Loucy (cell line): ENCODE results near the gene GALNT10.

ENCODE experiments used
- EZH2phosphoT487 ChIP-seq: fragments of 200-600 bp; IDR thresholded peaks from 2 replicates; pipeline ENCODE4 v1.6.1; 2018; ENCODE audit warnings: antibody characterized with exemption, mild to moderate bottlenecking, moderate library complexity, borderline replicate concordance
- TF ChIP-seq, protein P1 (sequence below): fragments of 200-600 bp; sonication (generic); conservative IDR thresholded peaks from 2 replicates; pipeline ENCODE4 v1.5.1; 2014; ENCODE audit warnings: mild to moderate bottlenecking, antibody characterized with exemption, low read length

GRCh38 chr5:154194345-154195329 lies 4.1 kb downstream of the GALNT10 start:
- TF ChIP-seq, protein P1, sequence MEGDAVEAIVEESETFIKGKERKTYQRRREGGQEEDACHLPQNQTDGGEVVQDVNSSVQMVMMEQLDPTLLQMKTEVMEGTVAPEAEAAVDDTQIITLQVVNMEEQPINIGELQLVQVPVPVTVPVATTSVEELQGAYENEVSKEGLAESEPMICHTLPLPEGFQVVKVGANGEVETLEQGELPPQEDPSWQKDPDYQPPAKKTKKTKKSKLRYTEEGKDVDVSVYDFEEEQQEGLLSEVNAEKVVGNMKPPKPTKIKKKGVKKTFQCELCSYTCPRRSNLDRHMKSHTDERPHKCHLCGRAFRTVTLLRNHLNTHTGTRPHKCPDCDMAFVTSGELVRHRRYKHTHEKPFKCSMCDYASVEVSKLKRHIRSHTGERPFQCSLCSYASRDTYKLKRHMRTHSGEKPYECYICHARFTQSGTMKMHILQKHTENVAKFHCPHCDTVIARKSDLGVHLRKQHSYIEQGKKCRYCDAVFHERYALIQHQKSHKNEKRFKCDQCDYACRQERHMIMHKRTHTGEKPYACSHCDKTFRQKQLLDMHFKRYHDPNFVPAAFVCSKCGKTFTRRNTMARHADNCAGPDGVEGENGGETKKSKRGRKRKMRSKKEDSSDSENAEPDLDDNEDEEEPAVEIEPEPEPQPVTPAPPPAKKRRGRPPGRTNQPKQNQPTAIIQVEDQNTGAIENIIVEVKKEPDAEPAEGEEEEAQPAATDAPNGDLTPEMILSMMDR = no peak
- no peak for TF ChIP-seq EZH2phosphoT487
